Natural killer cell treated with Interleukin-12 subunit alpha and Interleukin-12 subunit beta and Interleukin-15 and Interleukin-18, amount 100 ng/mL, for 72 hours (primary cell): ENCODE data around the gene OR2M3. TPM values are rescaled to one million over a fixed set of nuclear protein-coding genes. Genes with fewer than 3 reads are reported as not detected.
"Not testable (repeated sequence)": the region's sequence is repeated elsewhere in the genome, so short reads cannot be mapped to it uniquely, and the experiment has no call there.

Experiments
- ATAC-seq, 2 donors: fragments of 150-1000 bp; cut with Tn5 transposase in 1 of 2; sonication (Bioruptor Pico), chemical (Tn5 transposase) in 1 of 2; 2 replicates each; pipeline ENCODE4 v1.10.0; 2021
- DNase-seq: peaks from one replicate; pipeline ENCODE4 v3.0.0; 2022; ENCODE audit warnings: low spot score
- H3K27ac Mint-ChIP-seq, 2 donors: 1 replicate in 1 of 2; 2 replicates in 1 of 2; pipeline ENCODE4 v1.8.0; 2022; ENCODE audit warnings: mixed read lengths in 2 of 2, mild to moderate bottlenecking in 1 of 2, moderate library complexity in 1 of 2
- H3K27me3 Mint-ChIP-seq, 2 donors: 1 replicate in 1 of 2; 2 replicates in 1 of 2; pipeline ENCODE4 v1.8.0; 2022; ENCODE audit warnings: mixed read lengths in 2 of 2
- H3K36me3 Mint-ChIP-seq: one replicate; pipeline ENCODE4 v1.8.0; 2022; ENCODE audit warnings: mixed read lengths
- H3K4me1 Mint-ChIP-seq, 2 donors: 1 replicate in 1 of 2; 2 replicates in 1 of 2; pipeline ENCODE4 v1.8.0; 2022; ENCODE audit warnings: low read depth in 2 of 2, mixed read lengths in 2 of 2, mild to moderate bottlenecking in 1 of 2
- H3K4me3 Mint-ChIP-seq: one replicate; pipeline ENCODE4 v1.8.0; 2022; ENCODE audit warnings: mixed read lengths
- H3K9me3 Mint-ChIP-seq: 2 replicates; pipeline ENCODE4 v1.8.0; 2022; ENCODE audit warnings: mixed read lengths
- total RNA-seq, 2 donors: library from RNA; stranded (reverse); gene quantifications; one replicate each; pipeline ENCODE4 v1.2.3, GENCODE V29; 2022

OR2M3 gene
- total RNA-seq, 2 donors from 2014 or later, result not detected

DNA sequence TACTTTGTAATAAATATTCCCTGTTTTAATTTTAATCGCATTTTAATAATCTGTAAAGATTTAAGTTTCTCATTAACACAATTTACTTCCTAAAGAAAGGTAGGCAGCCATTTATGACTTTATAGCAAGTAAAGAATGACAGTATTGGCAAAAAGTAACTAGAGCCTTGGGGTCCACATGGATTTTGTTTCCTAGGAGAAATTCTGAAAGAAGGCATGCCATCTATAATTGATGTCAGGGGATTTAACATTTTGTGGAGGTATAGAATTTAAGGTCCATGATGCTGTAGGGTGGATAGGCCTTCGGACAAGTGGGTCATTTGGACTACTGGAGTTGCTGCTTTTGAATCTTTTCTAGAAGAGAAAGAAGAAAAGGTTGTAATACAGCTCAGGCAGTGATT, 34.1 kb downstream of the OR2M3 start, which contains the start of gene OR2M4:
OR2M4 (plus strand) TSS at position 301 of the 400 bp plus-strand sequence. CDS start 7,512 bp downstream, outside the sequence.
- Mint-ChIP-seq H3K36me3 (no peaks in the 10 kb centered on the region), H3K4me1 (no peaks in the 10 kb centered on the region), H3K4me3 (no peak within 1 kb of the TSS), H3K27me3 (no peaks in the 10 kb centered on the region), H3K9me3 (peaks cover 14% of the 10 kb centered on the region), H3K27ac (no peak within 1 kb of the TSS)
- DNase-seq (no peak), ATAC-seq (no peak)

DNA sequence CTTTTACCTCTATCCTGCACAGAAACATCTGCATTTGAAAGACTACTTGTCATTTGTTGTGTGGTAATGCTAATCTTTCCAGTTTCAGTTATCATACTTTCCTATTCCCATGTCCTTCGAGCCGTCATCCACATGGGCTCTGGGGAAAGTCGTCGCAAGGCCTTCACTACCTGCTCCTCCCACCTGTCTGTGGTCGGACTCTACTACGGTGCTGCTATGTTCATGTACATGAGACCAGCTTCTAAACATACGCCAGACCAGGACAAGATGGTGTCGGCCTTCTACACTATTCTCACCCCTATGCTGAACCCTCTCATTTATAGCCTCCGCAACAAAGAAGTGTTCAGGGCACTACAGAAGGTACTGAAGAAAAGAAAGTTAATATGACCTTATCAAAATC, 42.4 kb downstream of the OR2M3 start:
- DNase-seq (no peak), ATAC-seq (no peak)
- peaks cover 3 to 5% of the 10 kb centered on the region in 2 donors for H3K4me1 Mint-ChIP-seq
- no peaks in the 10 kb centered on the region for H3K36me3 Mint-ChIP-seq
- H3K4me3 Mint-ChIP-seq, result no peak overlapping the region
- H3K27me3 Mint-ChIP-seq, result peaks cover 4 to 7% of the 10 kb centered on the region in 2 donors
- no peak overlapping the region for H3K27ac Mint-ChIP-seq
- H3K9me3 Mint-ChIP-seq, result peaks cover 3% of the 10 kb centered on the region

DNA sequence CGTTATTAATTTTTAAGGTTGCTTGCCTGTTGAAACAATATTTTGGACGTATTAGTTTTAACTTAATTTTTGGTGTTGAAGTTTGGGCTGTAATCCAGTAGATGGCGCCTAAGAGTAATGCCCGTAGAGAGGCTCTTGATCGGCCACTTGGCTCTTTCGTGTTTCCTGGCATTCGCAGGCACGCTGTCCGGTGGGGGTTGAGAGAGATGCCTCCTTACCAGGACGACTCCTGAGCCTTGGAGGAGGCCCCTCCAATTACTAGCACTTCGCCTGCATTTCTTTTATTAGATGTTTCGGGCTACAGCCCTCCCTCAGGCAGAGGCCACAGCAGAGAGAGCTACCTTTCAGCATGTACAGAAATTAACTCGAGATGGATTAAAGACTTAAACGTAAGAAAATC, 46.1 kb downstream of the OR2M3 start:
- no peak overlapping the region for H3K4me3 Mint-ChIP-seq
- ATAC-seq, result no peak

DNA sequence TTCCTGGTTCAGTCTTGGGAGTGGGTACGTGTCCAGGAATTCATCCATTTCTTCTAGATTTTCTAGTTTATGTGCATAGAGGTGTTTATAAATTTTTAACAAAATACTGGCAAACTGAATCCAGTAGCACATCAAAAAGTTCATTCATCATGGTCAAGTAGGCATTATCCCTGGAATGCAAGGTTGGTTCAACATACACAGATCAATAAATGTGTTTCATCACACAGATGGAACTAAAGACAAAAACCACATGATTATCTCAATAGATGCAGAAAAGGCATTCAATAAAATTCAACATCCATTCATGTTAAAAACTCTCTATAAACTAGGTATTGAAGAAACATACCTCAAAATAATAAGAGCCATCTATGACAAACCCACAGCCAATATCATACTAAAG, 62.2 kb downstream of the OR2M3 start:
- peaks cover 19% of the 10 kb centered on the region for H3K9me3 Mint-ChIP-seq
- H3K27ac Mint-ChIP-seq, DNase-seq, H3K4me3 Mint-ChIP-seq, ATAC-seq, H3K27me3 Mint-ChIP-seq, H3K36me3 Mint-ChIP-seq, H3K4me1 Mint-ChIP-seq: not testable (repeated sequence)

More for the DNA sequence above, 46.1 kb downstream of the OR2M3 start:
- H3K9me3 Mint-ChIP-seq, result no peaks in the 10 kb centered on the region
- H3K36me3 Mint-ChIP-seq, result no peaks in the 10 kb centered on the region
- peaks cover 3 to 5% of the 10 kb centered on the region in 2 donors for H3K4me1 Mint-ChIP-seq
- peaks cover 4 to 7% of the 10 kb centered on the region in 2 donors for H3K27me3 Mint-ChIP-seq
- no peak for DNase-seq
- no peak overlapping the region for H3K27ac Mint-ChIP-seq

Other genes with a start within 250 kb of the OR2M3 start
- gene OR2L8, start 248.4 kb upstream of the OR2M3 start, total RNA-seq, result under 1 TPM in 1 of 2 donors, not detected in 1; 0.47 TPM
- gene OR2AK2, start 232.0 kb upstream of the OR2M3 start, total RNA-seq, result not detected
- not detected for gene OR2L5, start 183.6 kb upstream of the OR2M3 start, total RNA-seq
- under 1 TPM; 0.12 to 0.17 TPM for gene OR2L2, start 167.2 kb upstream of the OR2M3 start, total RNA-seq
- not detected for gene OR2L3, start 150.4 kb upstream of the OR2M3 start, total RNA-seq
- gene OR2L13, start 102.1 kb upstream of the OR2M3 start, total RNA-seq, result not detected
- not detected for gene OR2M5, start 52.1 kb upstream of the OR2M3 start, total RNA-seq
- gene OR2M2, start 22.4 kb upstream of the OR2M3 start, total RNA-seq, result not detected
- gene OR2M4, start 34.2 kb downstream of the OR2M3 start, total RNA-seq, result not detected
- gene OR2T33, start 80.7 kb downstream of the OR2M3 start, total RNA-seq, result not detected
- not detected for gene OR2T12, start 106.2 kb downstream of the OR2M3 start, total RNA-seq
- not detected for gene OR2M7, start 127.3 kb downstream of the OR2M3 start, total RNA-seq
- not detected for gene OR14C36, start 151.5 kb downstream of the OR2M3 start, total RNA-seq
- not detected for gene OR2T4, start 164.4 kb downstream of the OR2M3 start, total RNA-seq
- not detected for gene OR2T6, start 178.5 kb downstream of the OR2M3 start, total RNA-seq
- gene OR2T1, start 205.8 kb downstream of the OR2M3 start, total RNA-seq, result not detected
- gene OR2T2, start 248.4 kb downstream of the OR2M3 start, total RNA-seq, result not detected